Omental fat pad (tissue), 4 donors: ENCODE results near the gene MICAL1. TPM values are rescaled to one million over a fixed set of nuclear protein-coding genes. Genes with fewer than 3 reads are reported as not detected.

Experiments used
- ATAC-seq: fragments of 150-250 bp; one replicate; pipeline ENCODE4 v1.9.1; 2016; ENCODE audit warnings: mild to moderate bottlenecking, moderate library complexity; ENCODE audit not compliant: low FRiP score
- DNase-seq: peaks from one replicate; pipeline ENCODE4 v3.0.0-alpha.2; 2019; ENCODE audit warnings: low spot score
- total RNA-seq, 4 donors: library from RNA; depleted of rRNA; stranded (reverse); fragments of >200 nt; gene quantifications; one replicate each; pipeline ENCODE4 v1.1.0, GENCODE V29; 2016
- TF ChIP-seq, protein P1 (sequence below), 3 donors: fragments of 450-650 bp; IDR thresholded peaks; one replicate each; pipeline ENCODE4 v1.5.1; 2016 to 2017; ENCODE audit warnings: antibody characterized with exemption in 3 of 3, mild to moderate bottlenecking in 3 of 3, moderate library complexity in 2 of 3

MICAL1 gene
- total RNA-seq, 4 donors from 2014 or later = 14.0 to 48.7 (median 30.2) TPM

DNA sequence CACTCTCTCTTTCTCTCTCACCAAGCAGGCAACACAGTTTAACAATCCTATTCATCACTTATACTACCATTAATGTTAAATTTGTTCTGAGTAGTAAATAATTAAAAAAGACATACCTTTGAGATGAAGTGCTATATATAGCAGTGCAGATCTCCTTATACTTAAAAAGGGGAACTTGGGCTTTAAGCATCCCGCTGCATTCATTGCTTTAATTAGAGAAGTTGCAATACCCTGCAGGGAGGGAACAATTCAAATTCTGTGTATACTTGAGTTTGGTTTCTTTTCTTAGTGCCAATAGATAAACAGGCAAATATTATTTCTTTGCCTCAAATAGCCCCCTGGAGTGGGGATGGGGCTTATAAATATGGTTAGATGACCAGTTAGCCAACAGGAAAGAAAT lies 38.3 kb upstream of the MICAL1 start:
- DNase-seq (no peak), ATAC-seq (no peak)
- TF ChIP-seq, protein P1, sequence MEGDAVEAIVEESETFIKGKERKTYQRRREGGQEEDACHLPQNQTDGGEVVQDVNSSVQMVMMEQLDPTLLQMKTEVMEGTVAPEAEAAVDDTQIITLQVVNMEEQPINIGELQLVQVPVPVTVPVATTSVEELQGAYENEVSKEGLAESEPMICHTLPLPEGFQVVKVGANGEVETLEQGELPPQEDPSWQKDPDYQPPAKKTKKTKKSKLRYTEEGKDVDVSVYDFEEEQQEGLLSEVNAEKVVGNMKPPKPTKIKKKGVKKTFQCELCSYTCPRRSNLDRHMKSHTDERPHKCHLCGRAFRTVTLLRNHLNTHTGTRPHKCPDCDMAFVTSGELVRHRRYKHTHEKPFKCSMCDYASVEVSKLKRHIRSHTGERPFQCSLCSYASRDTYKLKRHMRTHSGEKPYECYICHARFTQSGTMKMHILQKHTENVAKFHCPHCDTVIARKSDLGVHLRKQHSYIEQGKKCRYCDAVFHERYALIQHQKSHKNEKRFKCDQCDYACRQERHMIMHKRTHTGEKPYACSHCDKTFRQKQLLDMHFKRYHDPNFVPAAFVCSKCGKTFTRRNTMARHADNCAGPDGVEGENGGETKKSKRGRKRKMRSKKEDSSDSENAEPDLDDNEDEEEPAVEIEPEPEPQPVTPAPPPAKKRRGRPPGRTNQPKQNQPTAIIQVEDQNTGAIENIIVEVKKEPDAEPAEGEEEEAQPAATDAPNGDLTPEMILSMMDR (IDR thresholded peaks at IDR 0.05) = no peak

DNA sequence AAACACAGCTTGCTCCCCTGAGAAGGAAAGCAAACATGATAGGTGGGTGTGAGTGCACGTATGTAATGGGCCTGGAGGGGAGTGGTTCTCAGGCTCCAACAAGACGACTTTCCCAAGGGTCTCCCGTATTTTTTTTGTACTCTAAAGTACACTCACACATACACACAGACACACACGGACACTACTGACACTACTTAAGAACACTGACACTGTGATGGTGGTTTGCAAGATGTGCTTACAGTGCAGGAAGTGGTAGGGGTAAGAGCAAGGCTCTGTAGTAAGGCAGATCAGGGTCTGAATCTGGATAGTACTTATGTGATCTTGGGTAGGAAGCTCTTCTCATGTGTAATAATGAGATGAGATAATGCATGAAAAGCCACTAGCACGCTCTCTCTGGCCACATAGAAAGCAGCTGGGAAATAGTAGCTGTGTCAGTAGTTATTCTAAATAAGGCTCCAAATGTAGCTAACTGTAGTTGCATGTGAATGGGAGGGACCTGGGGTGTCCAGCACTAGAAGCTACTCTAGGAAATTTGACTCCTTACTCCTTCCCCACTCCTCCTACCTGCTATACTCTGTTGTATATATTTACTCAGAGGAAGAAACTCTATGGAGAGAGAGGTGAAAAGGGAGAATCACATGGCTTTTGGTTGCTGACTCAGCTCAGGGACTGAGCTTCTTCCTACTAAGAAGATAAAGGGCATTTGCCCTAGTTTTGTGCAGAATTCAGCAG lies 35.8 kb upstream of the MICAL1 start:
- TF ChIP-seq, protein P1 (IDR thresholded peaks at IDR 0.05) = no peak
- ATAC-seq (no peak), DNase-seq (no peak)

DNA sequence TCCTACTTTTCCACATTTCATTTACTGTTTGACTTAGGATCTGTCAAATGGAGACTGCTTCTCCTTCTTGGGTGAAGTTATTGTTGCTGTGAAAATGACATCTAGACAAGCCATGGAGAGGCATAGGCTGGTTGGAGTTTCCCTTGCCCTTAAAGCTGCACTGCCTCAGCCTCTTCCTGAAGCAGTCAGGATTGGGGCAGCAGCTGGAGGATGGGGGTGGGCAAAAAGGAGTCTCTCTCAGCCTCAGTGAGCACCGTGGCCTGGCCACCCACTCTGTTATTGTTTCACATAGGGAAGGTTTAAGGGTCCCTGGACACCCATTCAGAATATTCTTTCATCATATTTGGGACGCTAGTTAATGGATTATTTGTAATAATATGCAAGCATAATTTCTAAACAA lies 35.1 kb upstream of the MICAL1 start:
- ATAC-seq (no peak), DNase-seq (no peak)
- TF ChIP-seq, protein P1 (IDR thresholded peaks at IDR 0.05) = no peak

DNA sequence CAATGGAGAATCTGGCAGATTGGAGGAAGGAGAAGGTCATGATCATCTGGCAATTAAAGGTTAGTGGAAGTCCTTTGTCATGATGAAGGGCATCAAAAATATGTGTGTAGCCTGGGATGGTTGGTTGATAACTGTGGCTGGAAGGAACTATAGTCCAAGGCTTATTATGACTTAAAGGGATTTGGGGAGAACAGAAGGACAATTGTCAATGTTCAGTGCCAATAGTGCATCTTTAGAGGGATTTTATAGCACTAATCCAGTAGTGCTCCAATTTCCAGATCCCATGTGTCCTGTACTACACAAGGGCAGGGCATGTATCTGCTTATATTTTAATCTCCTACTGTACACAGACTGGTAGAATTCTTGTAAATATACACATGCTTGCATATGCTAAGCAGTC lies 32.4 kb upstream of the MICAL1 start:
- DNase-seq (no peak), ATAC-seq (no peak)
- TF ChIP-seq, protein P1 (IDR thresholded peaks at IDR 0.05) = no peak

DNA sequence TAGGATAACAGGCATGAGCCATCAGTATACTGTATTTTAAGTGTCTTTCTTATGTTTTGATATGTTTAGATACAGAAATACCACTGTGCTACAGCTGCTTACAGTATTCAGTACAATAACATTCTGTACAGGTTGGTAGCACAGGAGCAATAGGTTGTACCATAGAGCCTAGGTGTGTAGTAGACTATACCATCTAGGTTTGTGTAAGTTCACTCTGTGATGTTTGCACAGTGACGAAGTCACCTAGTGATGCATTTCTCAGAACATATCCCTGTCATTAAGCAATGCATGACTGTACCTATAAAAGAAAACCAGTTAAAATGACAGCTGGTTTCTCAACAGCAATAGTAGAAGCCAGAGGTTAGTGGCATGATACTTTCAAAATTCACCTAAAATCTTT lies 30.5 kb upstream of the MICAL1 start:
- DNase-seq (no peak), ATAC-seq (no peak)
- TF ChIP-seq, protein P1 (IDR thresholded peaks at IDR 0.05) = no peak

DNA sequence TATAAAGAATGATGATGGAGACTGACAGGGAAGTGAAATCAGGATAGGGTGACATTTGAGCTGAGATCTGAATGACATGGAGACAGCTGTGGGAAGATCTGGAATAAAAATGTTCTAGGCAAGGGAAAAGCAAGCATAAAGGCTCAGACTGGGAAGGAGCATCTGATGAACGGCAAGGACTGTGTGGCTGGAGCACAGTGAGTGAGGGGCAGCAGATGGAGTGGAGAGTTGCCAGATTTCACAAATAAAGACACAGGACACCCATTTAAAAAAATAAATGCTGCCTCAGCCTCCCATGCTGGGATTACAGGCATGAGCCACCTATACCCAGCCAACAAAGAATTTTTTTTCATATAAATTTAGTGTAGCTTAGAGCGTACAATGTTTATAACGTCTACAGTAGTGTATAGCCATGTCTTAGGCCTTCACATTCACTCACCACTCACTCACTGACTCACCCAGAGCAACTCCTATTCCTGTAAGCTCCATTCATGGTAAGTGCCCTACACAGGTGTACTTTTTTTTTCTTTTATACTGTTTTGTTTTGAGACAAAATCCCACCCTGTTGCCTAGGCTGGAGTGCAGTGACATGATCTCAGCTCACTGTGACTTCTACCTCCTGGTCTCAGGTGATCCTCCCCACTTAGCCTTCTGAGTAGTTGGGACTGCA lies 29.8 kb upstream of the MICAL1 start:
- no peak for ATAC-seq
- TF ChIP-seq, protein P1 (IDR thresholded peaks at IDR 0.05) = no peak
- no peak for DNase-seq

DNA sequence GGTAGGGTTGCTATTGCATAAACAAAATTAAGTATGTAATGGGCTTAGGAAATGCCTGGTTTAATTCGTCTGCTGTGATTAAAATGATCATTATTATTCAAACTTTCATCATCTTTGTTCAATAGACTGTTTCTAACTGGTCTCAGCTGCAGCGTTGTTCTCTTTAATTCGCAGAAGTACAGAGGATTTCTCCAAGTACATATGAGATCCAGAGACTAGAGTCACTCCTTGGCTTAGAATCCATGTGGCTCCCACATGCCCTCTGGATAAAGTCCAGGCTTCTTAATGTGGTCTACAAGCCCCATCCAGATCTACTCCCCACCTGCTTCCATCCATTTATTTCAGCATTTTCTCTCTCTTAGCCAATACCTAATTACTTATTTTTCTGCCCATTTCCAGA lies 28.6 kb upstream of the MICAL1 start:
- no peak for DNase-seq
- no peak for ATAC-seq
- TF ChIP-seq, protein P1 (IDR thresholded peaks at IDR 0.05) = no peak
